Brain pericyte (primary cell): ENCODE data around the gene FAM227A.
"Not testable (repeated sequence)": the region's sequence is repeated elsewhere in the genome, so short reads cannot be mapped to it uniquely, and the experiment has no call there.

Experiments
- DNase-seq: peaks from one replicate; pipeline ENCODE4 v3.0.0-alpha.2; 2012; ENCODE audit warnings: low read depth, low spot score

The FAM227A gene

GRCh38 chr22:38612217-38613006, 43.8 kb downstream of the FAM227A start:
- no peak for DNase-seq

GRCh38 chr22:38611559-38611958, 44.6 kb downstream of the FAM227A start:
- no peak for DNase-seq

- DNase-seq: no peak
Measured at GRCh38 chr22:38610234-38610633, 46.0 kb downstream of the FAM227A start.

GRCh38 chr22:38608992-38609750, 47.0 kb downstream of the FAM227A start:
- DNase-seq: no peak

- no peak for DNase-seq
Measured at GRCh38 chr22:38607680-38608079, 48.5 kb downstream of the FAM227A start.

GRCh38 chr22:38602166-38602565, 54.0 kb downstream of the FAM227A start:
- DNase-seq: no peak

- DNase-seq: no peak
Measured at GRCh38 chr22:38601221-38601764, 54.9 kb downstream of the FAM227A start.

- DNase-seq: no peak
Measured at GRCh38 chr22:38599466-38599865, 56.7 kb downstream of the FAM227A start.

- DNase-seq: not testable (repeated sequence)
Measured at GRCh38 chr22:38582923-38583322, 73.3 kb downstream of the FAM227A start.

- no peak for DNase-seq
Measured at GRCh38 chr22:38578505-38578904, 77.7 kb downstream of the FAM227A start.

GRCh38 chr22:38572065-38572464, 84.1 kb downstream of the FAM227A start:
- DNase-seq: no peak

- DNase-seq: peak; percentile 31
Measured at GRCh38 chr22:38570779-38571364, 85.3 kb downstream of the FAM227A start.

GRCh38 chr22:38569972-38570778, 86.0 kb downstream of the FAM227A start, which contains the start of gene DMC1:
Gene DMC1 (minus strand): TSS chr22:38570183. CDS start chr22:38568256, 1,927 bp downstream.
- peak; percentile 26 for DNase-seq

GRCh38 chr22:38569181-38569971, 86.8 kb downstream of the FAM227A start:
- DNase-seq: no peak

- no peak for DNase-seq
Measured at GRCh38 chr22:38567531-38568285, 88.5 kb downstream of the FAM227A start.

- DNase-seq: no peak
Measured at GRCh38 chr22:38566726-38567504, 89.3 kb downstream of the FAM227A start.

- no peak for DNase-seq
Measured at GRCh38 chr22:38565441-38565840, 90.8 kb downstream of the FAM227A start.

GRCh38 chr22:38564669-38565068, 91.5 kb downstream of the FAM227A start:
- no peak for DNase-seq

GRCh38 chr22:38554281-38554680, 101.9 kb downstream of the FAM227A start:
- peak; percentile 30 for DNase-seq
